ENCODE data around the gene APLP2.

Gene APLP2

GRCh38 chr11:130094614-130095013 is 24.9 kb downstream of the APLP2 start:
- Histone ChIP-seq H3K4me3 (ENCODE audit: control insufficient read depth in 1 of 7, extremely low read depth in 1 of 7, insufficient read depth in 4 of 7, low read depth in 2 of 7, low read length in 6 of 7) (peak overlapping the region in 1 of 7 experiments; percentile 11), H3K36me3 (ENCODE audit: control insufficient read depth in 4 of 4, insufficient read depth in 4 of 4, low read length in 3 of 4) (no peaks in the 10 kb centered on the region), H3K4me1 (ENCODE audit: control extremely low read depth in 1 of 4, control insufficient read depth in 4 of 4, insufficient read depth in 4 of 4, low read length in 3 of 4) (peaks cover 10 to 38% (median 15%) of the 10 kb centered on the region in 4 experiments), H3K9me3 (ENCODE audit: control extremely low read depth in 1 of 5, control insufficient read depth in 4 of 5, insufficient read depth in 2 of 5, low read depth in 1 of 5, low read length in 4 of 5) (no peaks in the 10 kb centered on the region), H3K27me3 (replicated peaks in 2 of 5; ENCODE audit: control insufficient read depth in 4 of 5, insufficient read depth in 5 of 5, low read length in 4 of 5) (no peaks in the 10 kb centered on the region), H3K27ac (ENCODE audit: insufficient read depth in 1 of 2, low read depth in 1 of 2, low read length in 2 of 2, poor library complexity in 1 of 2, severe bottlenecking in 2 of 2) (no peak overlapping the region)
- ChIA-PET CTCF (interaction anchor here (0.7 to 1.5 kb wide), 7 partner anchors 12 to 139 kb away, joined by 3 to 5 read pairs (median 4); no protein-coding TSS in a partner anchor), POLR2A (interaction anchor here (0.7 kb wide), 2 partner anchors 92 to 119 kb away, joined by 3 read pairs; partner anchors contain the start of gene PRDM10)
- DNase-seq: peak in 2 of 3 donors; percentile 44 to 59
- 39% methylated on average over 2 of the region's 4 CpGs for WGBS (ENCODE audit: insufficient coverage)

GRCh38 chr11:130095326-130095725 is 25.6 kb downstream of the APLP2 start:
- WGBS (ENCODE audit: insufficient coverage): 50% methylated on average over 1 of the region's 1 CpG
- H3K36me3 ChIP-seq (ENCODE audit: control insufficient read depth in 4 of 4, insufficient read depth in 4 of 4, low read length in 3 of 4): no peaks in the 10 kb centered on the region
- ChIA-PET CTCF (interaction anchor here (1.0 to 1.5 kb wide), 6 partner anchors 12 to 140 kb away, joined by 3 to 5 read pairs (median 4); no protein-coding TSS in a partner anchor), POLR2A (interaction anchor here (0.6 kb wide), 1 partner anchor 335 kb away, joined by 4 read pairs; no protein-coding TSS in a partner anchor)
- no peak overlapping the region for H3K27ac ChIP-seq (ENCODE audit: insufficient read depth in 1 of 2, low read depth in 1 of 2, low read length in 2 of 2, poor library complexity in 1 of 2, severe bottlenecking in 2 of 2)
- no peaks in the 10 kb centered on the region for H3K9me3 ChIP-seq (ENCODE audit: control extremely low read depth in 1 of 5, control insufficient read depth in 4 of 5, insufficient read depth in 2 of 5, low read depth in 1 of 5, low read length in 4 of 5)
- peak in 2 of 3 donors; percentile 62 to 75 for DNase-seq
- no peak overlapping the region for H3K4me3 ChIP-seq (ENCODE audit: control insufficient read depth in 1 of 7, extremely low read depth in 1 of 7, insufficient read depth in 4 of 7, low read depth in 2 of 7, low read length in 6 of 7)
- H3K27me3 ChIP-seq (replicated peaks in 2 of 5; ENCODE audit: control insufficient read depth in 4 of 5, insufficient read depth in 5 of 5, low read length in 4 of 5): no peaks in the 10 kb centered on the region
- peaks cover 11 to 40% (median 15%) of the 10 kb centered on the region in 4 experiments for H3K4me1 ChIP-seq (ENCODE audit: control extremely low read depth in 1 of 4, control insufficient read depth in 4 of 4, insufficient read depth in 4 of 4, low read length in 3 of 4)

- ChIA-PET POLR2A (no interaction called here), CTCF (interaction anchor here (0.6 to 1.4 kb wide), 2 partner anchors 16 to 141 kb away, joined by 3 to 4 read pairs; no protein-coding TSS in a partner anchor)
- Histone ChIP-seq H3K36me3 (ENCODE audit: control insufficient read depth in 4 of 4, insufficient read depth in 4 of 4, low read length in 3 of 4) (no peaks in the 10 kb centered on the region), H3K9me3 (ENCODE audit: control extremely low read depth in 1 of 5, control insufficient read depth in 4 of 5, insufficient read depth in 2 of 5, low read depth in 1 of 5, low read length in 4 of 5) (no peaks in the 10 kb centered on the region), H3K4me3 (ENCODE audit: control insufficient read depth in 1 of 7, extremely low read depth in 1 of 7, insufficient read depth in 4 of 7, low read depth in 2 of 7, low read length in 6 of 7) (no peak overlapping the region), H3K27me3 (replicated peaks in 2 of 5; ENCODE audit: control insufficient read depth in 4 of 5, insufficient read depth in 5 of 5, low read length in 4 of 5) (no peaks in the 10 kb centered on the region), H3K27ac (ENCODE audit: insufficient read depth in 1 of 2, low read depth in 1 of 2, low read length in 2 of 2, poor library complexity in 1 of 2, severe bottlenecking in 2 of 2) (no peak overlapping the region), H3K4me1 (ENCODE audit: control extremely low read depth in 1 of 4, control insufficient read depth in 4 of 4, insufficient read depth in 4 of 4, low read length in 3 of 4) (peaks cover 11 to 40% (median 15%) of the 10 kb centered on the region in 4 experiments)
- DNase-seq: no peak
- 100% methylated on average over 2 of the region's 2 CpGs for WGBS (ENCODE audit: insufficient coverage)
Measured at GRCh38 chr11:130096042-130096441, 26.3 kb downstream of the APLP2 start.

- no peak overlapping the region for H3K27ac ChIP-seq (ENCODE audit: insufficient read depth in 1 of 2, low read depth in 1 of 2, low read length in 2 of 2, poor library complexity in 1 of 2, severe bottlenecking in 2 of 2)
- CTCF ChIA-PET: no interaction called here
- 100% methylated on average over 1 of the region's 2 CpGs for WGBS (ENCODE audit: insufficient coverage)
Measured at GRCh38 chr11:130096823-130097222, 27.1 kb downstream of the APLP2 start.

GRCh38 chr11:130097285-130097684 is 27.6 kb downstream of the APLP2 start:
- no peak for DNase-seq
- ChIA-PET POLR2A (no interaction called here), CTCF (interaction anchor here (1.7 kb wide), 1 partner anchor 26 kb away, joined by 8 read pairs; no protein-coding TSS in a partner anchor)

More at GRCh38 chr11:130096823-130097222, 27.1 kb downstream of the APLP2 start:
- no peaks in the 10 kb centered on the region for H3K9me3 ChIP-seq (ENCODE audit: control extremely low read depth in 1 of 5, control insufficient read depth in 4 of 5, insufficient read depth in 2 of 5, low read depth in 1 of 5, low read length in 4 of 5)
- H3K4me3 ChIP-seq (ENCODE audit: control insufficient read depth in 1 of 7, extremely low read depth in 1 of 7, insufficient read depth in 4 of 7, low read depth in 2 of 7, low read length in 6 of 7): no peak overlapping the region
- H3K36me3 ChIP-seq (ENCODE audit: control insufficient read depth in 4 of 4, insufficient read depth in 4 of 4, low read length in 3 of 4): no peaks in the 10 kb centered on the region
- no peaks in the 10 kb centered on the region for H3K27me3 ChIP-seq (replicated peaks in 2 of 5; ENCODE audit: control insufficient read depth in 4 of 5, insufficient read depth in 5 of 5, low read length in 4 of 5)
- POLR2A ChIA-PET: no interaction called here
- peaks cover 11 to 40% (median 15%) of the 10 kb centered on the region in 4 experiments for H3K4me1 ChIP-seq (ENCODE audit: control extremely low read depth in 1 of 4, control insufficient read depth in 4 of 4, insufficient read depth in 4 of 4, low read length in 3 of 4)
- no peak for DNase-seq

GRCh38 chr11:130099356-130099755 is 29.7 kb downstream of the APLP2 start:
- Histone ChIP-seq H3K4me3 (ENCODE audit: control insufficient read depth in 1 of 7, extremely low read depth in 1 of 7, insufficient read depth in 4 of 7, low read depth in 2 of 7, low read length in 6 of 7) (no peak overlapping the region), H3K36me3 (ENCODE audit: control insufficient read depth in 4 of 4, insufficient read depth in 4 of 4, low read length in 3 of 4) (no peaks in the 10 kb centered on the region), H3K4me1 (ENCODE audit: control extremely low read depth in 1 of 4, control insufficient read depth in 4 of 4, insufficient read depth in 4 of 4, low read length in 3 of 4) (peaks cover 11 to 48% (median 12%) of the 10 kb centered on the region in 4 experiments), H3K27ac (ENCODE audit: insufficient read depth in 1 of 2, low read depth in 1 of 2, low read length in 2 of 2, poor library complexity in 1 of 2, severe bottlenecking in 2 of 2) (no peak overlapping the region), H3K9me3 (ENCODE audit: control extremely low read depth in 1 of 5, control insufficient read depth in 4 of 5, insufficient read depth in 2 of 5, low read depth in 1 of 5, low read length in 4 of 5) (no peaks in the 10 kb centered on the region), H3K27me3 (replicated peaks in 2 of 5; ENCODE audit: control insufficient read depth in 4 of 5, insufficient read depth in 5 of 5, low read length in 4 of 5) (no peaks in the 10 kb centered on the region)
- DNase-seq: no peak
- POLR2A ChIA-PET: no interaction called here
- WGBS (ENCODE audit: insufficient coverage): 0% methylated on average over 1 of the region's 2 CpGs
- CTCF ChIA-PET: no interaction called here

More at GRCh38 chr11:130097285-130097684, 27.6 kb downstream of the APLP2 start:
- no peaks in the 10 kb centered on the region for H3K27me3 ChIP-seq (replicated peaks in 2 of 5; ENCODE audit: control insufficient read depth in 4 of 5, insufficient read depth in 5 of 5, low read length in 4 of 5)
- H3K36me3 ChIP-seq (ENCODE audit: control insufficient read depth in 4 of 4, insufficient read depth in 4 of 4, low read length in 3 of 4): no peaks in the 10 kb centered on the region
- no peak overlapping the region for H3K27ac ChIP-seq (ENCODE audit: insufficient read depth in 1 of 2, low read depth in 1 of 2, low read length in 2 of 2, poor library complexity in 1 of 2, severe bottlenecking in 2 of 2)
- H3K4me3 ChIP-seq (ENCODE audit: control insufficient read depth in 1 of 7, extremely low read depth in 1 of 7, insufficient read depth in 4 of 7, low read depth in 2 of 7, low read length in 6 of 7): no peak overlapping the region
- WGBS (ENCODE audit: insufficient coverage): 95% methylated on average over 2 of the region's 4 CpGs
- peaks cover 11 to 40% (median 15%) of the 10 kb centered on the region in 4 experiments for H3K4me1 ChIP-seq (ENCODE audit: control extremely low read depth in 1 of 4, control insufficient read depth in 4 of 4, insufficient read depth in 4 of 4, low read length in 3 of 4)
- H3K9me3 ChIP-seq (ENCODE audit: control extremely low read depth in 1 of 5, control insufficient read depth in 4 of 5, insufficient read depth in 2 of 5, low read depth in 1 of 5, low read length in 4 of 5): no peaks in the 10 kb centered on the region

- peaks cover 0 to 37% (median 6%) of the 10 kb centered on the region in 4 experiments for H3K4me1 ChIP-seq (ENCODE audit: control extremely low read depth in 1 of 4, control insufficient read depth in 4 of 4, insufficient read depth in 4 of 4, low read length in 3 of 4)
- H3K4me3 ChIP-seq (ENCODE audit: control insufficient read depth in 1 of 7, extremely low read depth in 1 of 7, insufficient read depth in 4 of 7, low read depth in 2 of 7, low read length in 6 of 7): no peak overlapping the region
- POLR2A ChIA-PET: no interaction called here
Measured at GRCh38 chr11:130100381-130101095, 30.8 kb downstream of the APLP2 start.

More at GRCh38 chr11:130100381-130101095, 30.8 kb downstream of the APLP2 start:
- no peaks in the 10 kb centered on the region for H3K27me3 ChIP-seq (replicated peaks in 2 of 5; ENCODE audit: control insufficient read depth in 4 of 5, insufficient read depth in 5 of 5, low read length in 4 of 5)
- WGBS (ENCODE audit: insufficient coverage): 100% methylated on average over 1 of the region's 5 CpGs
- CTCF ChIA-PET: interaction anchor here (1.2 kb wide), 1 partner anchor 198 kb away, joined by 3 read pairs; no protein-coding TSS in a partner anchor
- no peaks in the 10 kb centered on the region for H3K36me3 ChIP-seq (ENCODE audit: control insufficient read depth in 4 of 4, insufficient read depth in 4 of 4, low read length in 3 of 4)
- no peak overlapping the region for H3K27ac ChIP-seq (ENCODE audit: insufficient read depth in 1 of 2, low read depth in 1 of 2, low read length in 2 of 2, poor library complexity in 1 of 2, severe bottlenecking in 2 of 2)
- no peaks in the 10 kb centered on the region for H3K9me3 ChIP-seq (ENCODE audit: control extremely low read depth in 1 of 5, control insufficient read depth in 4 of 5, insufficient read depth in 2 of 5, low read depth in 1 of 5, low read length in 4 of 5)
- no peak for DNase-seq
